ENCODE data around the gene HSD17B8.
"Not testable (repeated sequence)": the region's sequence is repeated elsewhere in the genome, so short reads cannot be mapped to it uniquely, and the experiment has no call there.

The HSD17B8 gene

GRCh38 chr6:33217681-33218080 is 13.2 kb downstream of the HSD17B8 start:
- no peak overlapping the region for H3K4me3 ChIP-seq (ENCODE audit: low read depth, low read length)
- no peaks in the 10 kb centered on the region for H3K4me1 ChIP-seq
- H3K27me3 ChIP-seq: peaks cover 23% of the 10 kb centered on the region
- no peak for TF ChIP-seq CTCF (IDR thresholded peaks at IDR 0.05; ENCODE audit: low read depth, low read length)
- H3K36me3 ChIP-seq: no peaks in the 10 kb centered on the region
- DNase-seq: no peak
- H3K9me3 ChIP-seq: no peaks in the 10 kb centered on the region

DNA sequence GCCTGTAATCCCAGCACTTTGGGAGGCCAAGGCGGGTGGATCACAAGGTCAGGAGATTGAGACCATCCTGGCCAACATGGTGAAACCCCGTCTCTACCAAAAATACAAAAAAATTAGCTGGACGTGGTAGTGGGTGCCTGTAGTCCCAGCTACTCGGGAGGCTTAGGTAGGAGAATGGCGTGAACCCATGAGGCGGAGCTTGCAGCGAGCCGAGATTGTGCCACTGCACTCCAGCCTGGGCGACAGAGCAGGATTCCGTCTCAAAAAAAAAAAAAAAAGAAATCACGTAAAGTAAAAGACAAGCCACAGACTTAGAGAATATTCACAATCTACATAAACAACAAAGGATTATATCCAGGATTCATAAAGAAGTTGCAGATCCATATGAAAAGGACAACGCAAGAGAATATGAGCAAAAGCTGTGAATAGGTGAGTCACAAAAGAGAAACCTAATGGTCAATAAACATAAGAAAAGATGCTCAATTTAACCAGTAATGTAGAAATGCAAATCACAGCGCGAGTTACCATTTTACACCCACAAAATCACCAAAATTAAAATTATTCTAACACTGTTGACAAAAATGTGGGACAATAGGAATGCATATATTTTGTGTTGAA is 22.2 kb downstream of the HSD17B8 start:
- DNase-seq; H3K4me1 ChIP-seq; H3K36me3 ChIP-seq; H3K4me3 ChIP-seq (ENCODE audit: low read depth, low read length); H3K9me3 ChIP-seq: not testable (repeated sequence)
- H3K27me3 ChIP-seq: peaks cover 15% of the 10 kb centered on the region

DNA sequence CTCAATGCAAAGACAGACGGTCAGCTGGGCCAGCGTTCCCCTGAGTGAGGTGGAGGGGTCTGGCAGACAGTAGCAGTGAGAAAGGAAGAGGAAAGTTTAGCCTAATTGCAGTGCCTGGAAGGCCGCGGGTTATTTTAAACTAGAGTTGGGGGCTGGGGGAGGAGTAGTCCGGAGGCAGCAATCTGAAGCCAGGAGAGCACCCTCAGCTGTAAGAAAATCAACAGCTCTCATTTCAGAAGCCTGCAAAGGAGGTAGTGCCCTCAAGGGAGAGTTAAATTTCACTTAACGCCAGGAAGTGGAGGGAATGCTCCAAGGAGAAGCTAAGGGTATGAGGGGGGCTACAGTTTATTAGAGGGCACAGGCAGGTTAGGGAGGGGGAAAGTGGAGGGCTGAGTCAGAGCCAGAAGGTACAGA is 30.8 kb downstream of the HSD17B8 start:
- Histone ChIP-seq H3K9me3 (no peaks in the 10 kb centered on the region), H3K4me1 (no peaks in the 10 kb centered on the region), H3K27me3 (peaks cover 13% of the 10 kb centered on the region), H3K36me3 (no peaks in the 10 kb centered on the region), H3K4me3 (ENCODE audit: low read depth, low read length) (no peak overlapping the region)
- DNase-seq: no peak
- no peak for TF ChIP-seq CTCF (IDR thresholded peaks at IDR 0.05; ENCODE audit: low read depth, low read length)

DNA sequence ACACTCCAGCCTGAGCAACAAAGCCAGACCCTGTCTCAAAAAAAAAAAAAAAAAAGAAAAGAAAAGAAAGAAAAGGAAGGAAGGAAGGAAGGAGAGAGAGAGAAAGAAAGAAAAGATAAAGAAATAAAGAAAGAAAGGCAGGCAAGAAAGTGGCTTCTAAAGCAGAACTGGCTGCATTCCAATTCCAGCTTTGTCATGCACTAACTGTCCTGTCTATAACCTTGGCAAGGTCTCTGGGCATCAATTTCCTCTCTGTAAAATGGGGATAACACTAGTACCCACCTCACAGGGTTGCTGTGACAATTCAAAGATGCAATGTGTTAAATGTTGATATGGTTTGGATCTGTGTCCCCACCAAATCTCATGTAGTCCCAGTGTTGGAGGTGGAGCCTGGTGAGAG is 31.9 kb downstream of the HSD17B8 start:
- no peaks in the 10 kb centered on the region for H3K4me1 ChIP-seq
- H3K36me3 ChIP-seq: no peaks in the 10 kb centered on the region
- H3K4me3 ChIP-seq (ENCODE audit: low read depth, low read length): no peak overlapping the region
- DNase-seq: no peak
- H3K9me3 ChIP-seq: no peaks in the 10 kb centered on the region
- H3K27me3 ChIP-seq: peaks cover 18% of the 10 kb centered on the region
- TF ChIP-seq CTCF (IDR thresholded peaks at IDR 0.05; ENCODE audit: low read depth, low read length): no peak

DNA sequence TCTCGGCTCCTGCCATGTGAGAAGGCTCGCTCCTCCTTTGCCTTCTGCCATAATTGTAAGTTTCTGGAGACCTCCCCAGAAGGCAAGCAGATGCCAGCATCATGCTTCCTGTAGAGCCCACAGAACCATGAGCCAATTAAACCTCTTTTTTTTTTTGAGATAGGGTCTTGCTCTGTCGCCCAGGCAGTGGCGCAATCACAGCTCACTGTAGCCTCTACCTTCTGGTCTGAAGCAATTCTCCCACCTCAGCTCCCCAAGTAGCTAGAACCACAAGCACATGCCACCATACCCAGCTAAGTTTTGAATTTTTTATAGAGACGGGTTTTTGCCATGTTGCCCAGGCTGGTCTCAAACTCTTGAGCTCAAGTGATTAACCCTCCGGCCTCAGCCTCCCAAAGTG is 32.4 kb downstream of the HSD17B8 start:
- H3K4me1 ChIP-seq: no peaks in the 10 kb centered on the region
- TF ChIP-seq CTCF (IDR thresholded peaks at IDR 0.05; ENCODE audit: low read depth, low read length): no peak
- H3K9me3 ChIP-seq: no peaks in the 10 kb centered on the region
- no peak for DNase-seq
- peaks cover 20% of the 10 kb centered on the region for H3K27me3 ChIP-seq
- no peaks in the 10 kb centered on the region for H3K36me3 ChIP-seq
- H3K4me3 ChIP-seq (ENCODE audit: low read depth, low read length): no peak overlapping the region

DNA sequence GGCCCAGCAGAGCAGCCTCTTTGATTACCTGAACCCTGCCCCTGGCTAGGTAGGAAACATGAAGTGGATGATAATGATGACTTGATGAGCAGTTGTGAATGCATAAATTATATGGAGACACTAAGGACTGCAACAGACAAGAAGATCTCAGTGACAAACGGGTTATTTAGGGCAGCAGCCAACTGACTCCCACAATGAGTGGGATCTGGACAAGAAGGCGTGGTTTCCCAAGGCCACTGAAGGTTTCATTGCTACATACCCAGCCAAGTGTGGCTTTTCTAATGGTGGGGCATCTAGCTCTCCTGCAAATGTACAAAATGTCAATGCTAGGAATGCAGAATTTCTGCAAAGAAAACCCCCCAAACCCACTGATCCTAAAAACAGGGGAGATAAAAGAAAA is 33.3 kb downstream of the HSD17B8 start:
- H3K9me3 ChIP-seq: no peaks in the 10 kb centered on the region
- no peaks in the 10 kb centered on the region for H3K4me1 ChIP-seq
- H3K27me3 ChIP-seq: peaks cover 28% of the 10 kb centered on the region
- DNase-seq: no peak
- no peaks in the 10 kb centered on the region for H3K36me3 ChIP-seq
- H3K4me3 ChIP-seq (ENCODE audit: low read depth, low read length): no peak overlapping the region
- no peak for TF ChIP-seq CTCF (IDR thresholded peaks at IDR 0.05; ENCODE audit: low read depth, low read length)

- no peaks in the 10 kb centered on the region for H3K36me3 ChIP-seq
These were observed 37.5 kb downstream of the HSD17B8 start for GRCh38 chr6:33241968-33242367.

More at GRCh38 chr6:33241968-33242367, 37.5 kb downstream of the HSD17B8 start:
- TF ChIP-seq CTCF (IDR thresholded peaks at IDR 0.05; ENCODE audit: low read depth, low read length): no peak
- DNase-seq: no peak
- Histone ChIP-seq H3K27me3 (peaks cover 34% of the 10 kb centered on the region), H3K4me1 (no peaks in the 10 kb centered on the region), H3K9me3 (no peaks in the 10 kb centered on the region), H3K4me3 (ENCODE audit: low read depth, low read length) (no peak overlapping the region)
